HEK293 (cell line): ENCODE results near the gene AP1B1.

Source experiments
- CTCF ChIA-PET: fragments of 350-600 bp; formaldehyde crosslinking; extraction: SDS; loops from one replicate; lab custom pipeline; 2021; ENCODE audit warnings: antibody characterized with exemption; lab: Yijun Ruan, JAX
- POLR2A ChIA-PET: fragments of 300-600 bp; formaldehyde crosslinking; extraction: SDS; loops from one replicate; lab custom pipeline; 2020; ENCODE audit warnings: antibody characterized with exemption, inconsistent platforms; lab: Yijun Ruan, JAX
- H3K27ac ChIP-seq: fragments of 200-500 bp; sonication (Bioruptor generic); 2 replicates; pipeline ENCODE4 v1.5.1; 2014; ENCODE audit warnings: low read depth, low read length, control low read depth, inconsistent platforms; ENCODE audit errors: extremely low read depth
- H3K36me3 ChIP-seq, 2 experiments: fragments of 200-500 bp in 1 of 2; sonication (Bioruptor generic) in 1 of 2; 1 replicate in 1 of 2; 2 replicates in 1 of 2; pipeline ENCODE4 v1.5.1; 2014 to 2017; ENCODE audit warnings: inconsistent platforms in 2 of 2, low read length in 2 of 2; ENCODE audit not compliant: control insufficient read depth in 2 of 2, insufficient read depth in 1 of 2
- H3K4me1 ChIP-seq: fragments of 200-500 bp; sonication (Bioruptor generic); 2 replicates; pipeline ENCODE4 v1.5.1; 2014; ENCODE audit warnings: mild to moderate bottlenecking, low read length, inconsistent platforms; ENCODE audit not compliant: control insufficient read depth, insufficient read depth
- H3K4me3 ChIP-seq: 2 replicates; pipeline ENCODE4 v1.5.1; 2011; ENCODE audit warnings: low read depth, mild to moderate bottlenecking, control low read depth, low read length, moderate library complexity
- H3K9me3 ChIP-seq: fragments of 200-500 bp; sonication (Bioruptor generic); 2 replicates; pipeline ENCODE4 v1.5.1; 2014; ENCODE audit warnings: low read depth, low read length, inconsistent platforms; ENCODE audit not compliant: control insufficient read depth, insufficient read depth
- GFI1B ChIP-seq: fragments of 450-650 bp; formaldehyde crosslinking; IDR thresholded peaks from 2 replicates; pipeline ENCODE4 v1.5.1; 2016; ENCODE audit warnings: missing biosample characterization, missing genetic modification characterization
- HOXD13 ChIP-seq: sonication (generic); formaldehyde crosslinking; IDR thresholded peaks from 2 replicates; pipeline ENCODE4 v1.8.0; 2022; ENCODE audit warnings: missing genetic modification reagents, borderline replicate concordance
- KLF1 ChIP-seq: fragments of 450-650 bp; formaldehyde crosslinking; IDR thresholded peaks from 2 replicates; pipeline ENCODE4 v1.5.1; 2016; ENCODE audit warnings: missing biosample characterization, missing genetic modification characterization
- KLF16 ChIP-seq: fragments of 450-650 bp; formaldehyde crosslinking; IDR thresholded peaks from 2 replicates; pipeline ENCODE4 v1.5.1; 2017; ENCODE audit warnings: missing biosample characterization, missing genetic modification characterization
- KLF9 ChIP-seq: fragments of 450-650 bp; formaldehyde crosslinking; IDR thresholded peaks from 2 replicates; pipeline ENCODE4 v1.5.1; 2016; ENCODE audit warnings: missing biosample characterization, missing genetic modification characterization, low read depth
- PRDM1 ChIP-seq: fragments of 450-650 bp; formaldehyde crosslinking; IDR thresholded peaks from 2 replicates; pipeline ENCODE4; 2016; ENCODE audit warnings: missing biosample characterization, missing genetic modification characterization
- SCRT2 ChIP-seq: fragments of 450-650 bp; formaldehyde crosslinking; IDR thresholded peaks from 2 replicates; pipeline ENCODE4 v1.5.1; 2016; ENCODE audit warnings: missing biosample characterization, missing genetic modification characterization
- ZBTB7A ChIP-seq: fragments of 450-650 bp; formaldehyde crosslinking; IDR thresholded peaks from 2 replicates; pipeline ENCODE4 v1.5.1; 2016; ENCODE audit warnings: low read depth, missing biosample characterization, missing genetic modification characterization
- ZEB2 ChIP-seq: fragments of 450-650 bp; formaldehyde crosslinking; IDR thresholded peaks from 2 replicates; pipeline ENCODE4 v1.5.1; 2016; ENCODE audit warnings: missing biosample characterization, missing genetic modification characterization
- ZNF121 ChIP-seq: fragments of 450-650 bp; formaldehyde crosslinking; IDR thresholded peaks from 2 replicates; pipeline ENCODE4 v1.5.1; 2016; ENCODE audit warnings: missing biosample characterization, missing genetic modification characterization
- ZNF16 ChIP-seq: fragments of 450-650 bp; formaldehyde crosslinking; IDR thresholded peaks from 2 replicates; pipeline ENCODE4 v1.5.1; 2016; ENCODE audit warnings: low read depth, missing biosample characterization, missing genetic modification characterization
- ZNF350 ChIP-seq: fragments of 450-650 bp; formaldehyde crosslinking; IDR thresholded peaks from 2 replicates; pipeline ENCODE4 v1.5.0; 2017; ENCODE audit warnings: missing biosample characterization, mild to moderate bottlenecking, missing genetic modification characterization
- ZNF416 ChIP-seq: fragments of 450-650 bp; formaldehyde crosslinking; IDR thresholded peaks from 2 replicates; pipeline ENCODE4 v1.5.1; 2016; ENCODE audit warnings: missing biosample characterization, missing genetic modification characterization
- ZNF48 ChIP-seq: fragments of 450-650 bp; formaldehyde crosslinking; IDR thresholded peaks from 2 replicates; pipeline ENCODE4 v1.5.1; 2016; ENCODE audit warnings: missing biosample characterization, missing genetic modification characterization
- ZNF549 ChIP-seq: fragments of 450-650 bp; IDR thresholded peaks from 2 replicates; pipeline ENCODE4 v1.5.1; 2018; ENCODE audit warnings: missing biosample characterization, missing genetic modification characterization, mild to moderate bottlenecking, inconsistent platforms, moderate library complexity
- ZNF558 ChIP-seq: fragments of 450-650 bp; formaldehyde crosslinking; IDR thresholded peaks from 2 replicates; pipeline ENCODE4 v1.5.1; 2016; ENCODE audit warnings: missing biosample characterization, missing genetic modification characterization
- ZNF585B ChIP-seq: fragments of 450-650 bp; formaldehyde crosslinking; IDR thresholded peaks from 2 replicates; pipeline ENCODE4 v1.5.1; 2016; ENCODE audit warnings: missing biosample characterization, missing genetic modification characterization
- ZNF843 ChIP-seq: fragments of 450-650 bp; formaldehyde crosslinking; IDR thresholded peaks from 2 replicates; pipeline ENCODE4 v1.5.1; 2016; ENCODE audit warnings: missing biosample characterization, missing genetic modification characterization
- TF ChIP-seq, protein P1 (sequence below): fragments of 450-650 bp; formaldehyde crosslinking; IDR thresholded peaks from 2 replicates; pipeline ENCODE4 v1.5.1; 2017; ENCODE audit warnings: missing biosample characterization, missing genetic modification characterization
- TF ChIP-seq, protein P2 (sequence below): sonication (generic); formaldehyde crosslinking; IDR thresholded peaks from 2 replicates; pipeline ENCODE4 v1.8.1; 2022; ENCODE audit warnings: mild to moderate bottlenecking, moderate library complexity, missing genetic modification reagents
- TF ChIP-seq, protein P3 (sequence below): fragments of 450-650 bp; formaldehyde crosslinking; IDR thresholded peaks from 2 replicates; pipeline ENCODE4 v1.5.1; 2016; ENCODE audit warnings: missing biosample characterization, missing genetic modification characterization
- TF ChIP-seq, protein P4 (sequence below): fragments of 450-650 bp; formaldehyde crosslinking; IDR thresholded peaks from 2 replicates; pipeline ENCODE4 v1.5.1; 2016; ENCODE audit warnings: missing biosample characterization, missing genetic modification characterization

Gene AP1B1

DNA sequence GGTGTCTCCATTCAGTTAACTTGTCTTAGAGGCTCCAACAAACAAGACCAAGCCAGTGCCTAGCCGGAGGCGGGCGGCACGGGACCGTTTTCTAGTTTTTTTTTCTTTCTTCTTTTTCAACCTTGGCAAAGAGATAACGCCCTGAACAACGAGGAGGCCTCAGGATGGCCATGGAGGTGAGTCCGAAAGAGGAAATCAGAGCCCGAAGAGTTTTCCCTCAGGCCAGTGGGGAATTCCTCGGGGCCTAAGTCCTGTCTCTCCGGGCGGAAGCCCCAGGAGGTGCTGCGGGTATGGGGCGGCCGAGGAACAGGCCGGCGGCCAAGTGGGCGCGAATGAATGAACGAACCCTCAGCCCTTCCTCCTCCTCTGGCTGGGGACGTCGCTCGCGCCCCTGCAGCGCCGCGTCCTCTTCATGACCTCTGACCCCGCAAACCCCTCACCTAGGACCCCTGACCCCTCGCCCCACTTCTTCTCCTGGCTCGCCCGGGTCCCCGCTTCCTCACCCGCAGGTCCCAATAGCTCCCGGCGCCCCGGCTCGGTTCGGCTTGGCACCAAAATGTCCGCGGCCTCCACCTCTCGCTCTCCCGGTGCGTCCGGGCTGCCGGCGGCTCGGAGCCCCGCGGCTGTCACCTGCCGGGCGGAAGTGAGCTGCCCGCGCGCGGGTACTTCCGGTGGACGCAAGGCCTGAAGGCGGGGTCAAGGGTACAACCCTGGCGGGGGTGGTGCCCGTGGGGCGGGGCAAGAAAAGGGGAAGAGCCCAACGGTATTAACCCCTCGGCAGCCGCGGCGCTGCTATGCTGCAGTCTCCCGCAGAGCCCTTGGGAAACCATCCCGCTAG lies at the start of gene AP1B1 (continued):
- TF ChIP-seq ZNF585B, result no peak

DNA sequence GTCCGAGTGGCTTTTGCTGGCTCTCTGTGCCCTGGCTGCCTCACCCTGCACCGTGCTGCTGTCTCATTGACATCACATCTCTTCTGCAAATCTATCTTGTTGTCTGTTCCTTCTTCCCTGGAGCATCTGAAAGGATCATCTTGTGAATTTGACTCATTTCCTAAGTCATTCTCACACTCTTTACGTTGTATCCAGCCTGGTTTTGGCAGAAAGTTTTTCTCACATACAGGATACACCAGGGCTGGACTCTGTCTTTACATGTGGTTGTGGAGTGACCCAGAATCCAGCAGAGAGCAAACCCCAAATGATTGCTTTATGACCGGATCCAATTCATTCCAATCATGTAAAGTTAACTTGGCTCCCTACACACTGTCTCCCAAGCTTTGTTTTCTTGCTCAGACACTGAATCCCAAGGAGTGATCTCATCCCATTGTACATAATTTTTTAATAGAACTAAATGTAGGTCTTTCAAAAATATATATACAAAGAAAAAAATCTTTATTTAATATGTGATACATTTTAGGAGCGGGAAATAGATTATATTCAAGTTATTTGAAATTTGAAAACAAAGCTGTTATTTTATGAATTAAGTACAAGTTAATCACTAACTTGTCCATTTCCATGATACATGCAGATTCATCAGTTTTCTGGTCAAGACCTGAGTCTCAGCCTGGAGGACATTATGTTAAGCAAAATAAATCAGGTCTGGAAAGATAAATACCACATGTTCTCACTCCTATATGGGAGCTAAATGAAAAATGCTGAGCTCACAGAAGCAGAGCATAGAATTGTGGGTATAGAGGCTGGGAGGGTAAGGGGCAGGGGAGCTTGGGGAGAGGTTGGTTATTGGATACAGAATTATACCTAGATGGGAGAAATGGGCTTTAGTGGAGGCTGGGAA lies 47.1 kb upstream of the AP1B1 start:
- POLR2A ChIA-PET, result no interaction called here

DNA sequence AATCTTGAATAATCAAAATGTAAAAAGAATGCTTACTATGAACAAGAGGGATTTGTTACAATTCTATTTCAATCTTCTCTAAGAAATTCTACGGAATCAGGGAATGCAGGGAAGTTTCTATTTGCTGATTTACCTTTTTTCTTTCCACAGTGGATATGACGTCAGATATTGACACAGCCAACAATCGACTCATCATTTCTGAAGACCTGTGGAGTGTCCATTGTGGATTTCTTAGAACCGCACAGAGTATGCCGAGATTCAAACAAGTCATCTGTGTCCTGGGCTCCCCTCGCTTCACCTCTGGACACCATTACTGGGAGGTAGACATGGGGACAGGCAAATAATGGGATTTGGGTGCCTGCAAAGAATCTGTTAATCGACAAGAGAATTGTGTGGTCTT lies 45.9 kb upstream of the AP1B1 start:
- POLR2A ChIA-PET, result no interaction called here
- TF ChIP-seq ZNF843 (tag by site-specific recombination), result no peak
- no peak for TF ChIP-seq ZNF350 (tag by site-specific recombination)
- no peak for TF ChIP-seq HOXD13 (CRISPR knock-in tag)
- TF ChIP-seq ZNF549 (tag by site-specific recombination), result no peak
- TF ChIP-seq ZNF48, result no peak
- TF ChIP-seq SCRT2, result peak; percentile 61
- CTCF ChIA-PET, result interaction anchor here (0.6 to 3.7 kb wide), 3 partner anchors 25 to 161 kb away, joined by 3 to 16 read pairs (median 4); no protein-coding TSS in a partner anchor

More for the DNA sequence above, 47.1 kb upstream of the AP1B1 start:
- H3K27ac ChIP-seq, result no peak overlapping the region
- H3K4me3 ChIP-seq, result no peak overlapping the region
- H3K4me1 ChIP-seq, result no peaks in the 10 kb centered on the region
- H3K9me3 ChIP-seq, result no peaks in the 10 kb centered on the region
- CTCF ChIA-PET, result interaction anchor here (0.6 to 1.4 kb wide), 5 partner anchors 22 to 233 kb away, joined by 3 to 5 read pairs (median 3); no protein-coding TSS in a partner anchor
- no peaks in the 10 kb centered on the region for H3K36me3 ChIP-seq
- TF ChIP-seq, protein P1, sequence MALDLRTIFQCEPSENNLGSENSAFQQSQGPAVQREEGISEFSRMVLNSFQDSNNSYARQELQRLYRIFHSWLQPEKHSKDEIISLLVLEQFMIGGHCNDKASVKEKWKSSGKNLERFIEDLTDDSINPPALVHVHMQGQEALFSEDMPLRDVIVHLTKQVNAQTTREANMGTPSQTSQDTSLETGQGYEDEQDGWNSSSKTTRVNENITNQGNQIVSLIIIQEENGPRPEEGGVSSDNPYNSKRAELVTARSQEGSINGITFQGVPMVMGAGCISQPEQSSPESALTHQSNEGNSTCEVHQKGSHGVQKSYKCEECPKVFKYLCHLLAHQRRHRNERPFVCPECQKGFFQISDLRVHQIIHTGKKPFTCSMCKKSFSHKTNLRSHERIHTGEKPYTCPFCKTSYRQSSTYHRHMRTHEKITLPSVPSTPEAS (tag by site-specific recombination), result no peak
- TF ChIP-seq ZNF558 (tag by site-specific recombination) (no peak), ZEB2 (no peak), ZBTB7A (tag by site-specific recombination) (no peak), KLF9 (tag by site-specific recombination) (no peak), ZNF16 (tag by site-specific recombination) (no peak), KLF16 (tag by site-specific recombination) (no peak)
- TF ChIP-seq, protein P2, sequence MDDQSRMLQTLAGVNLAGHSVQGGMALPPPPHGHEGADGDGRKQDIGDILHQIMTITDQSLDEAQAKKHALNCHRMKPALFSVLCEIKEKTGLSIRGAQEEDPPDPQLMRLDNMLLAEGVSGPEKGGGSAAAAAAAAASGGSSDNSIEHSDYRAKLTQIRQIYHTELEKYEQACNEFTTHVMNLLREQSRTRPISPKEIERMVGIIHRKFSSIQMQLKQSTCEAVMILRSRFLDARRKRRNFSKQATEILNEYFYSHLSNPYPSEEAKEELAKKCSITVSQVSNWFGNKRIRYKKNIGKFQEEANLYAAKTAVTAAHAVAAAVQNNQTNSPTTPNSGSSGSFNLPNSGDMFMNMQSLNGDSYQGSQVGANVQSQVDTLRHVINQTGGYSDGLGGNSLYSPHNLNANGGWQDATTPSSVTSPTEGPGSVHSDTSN (CRISPR knock-in tag), result no peak

DNA sequence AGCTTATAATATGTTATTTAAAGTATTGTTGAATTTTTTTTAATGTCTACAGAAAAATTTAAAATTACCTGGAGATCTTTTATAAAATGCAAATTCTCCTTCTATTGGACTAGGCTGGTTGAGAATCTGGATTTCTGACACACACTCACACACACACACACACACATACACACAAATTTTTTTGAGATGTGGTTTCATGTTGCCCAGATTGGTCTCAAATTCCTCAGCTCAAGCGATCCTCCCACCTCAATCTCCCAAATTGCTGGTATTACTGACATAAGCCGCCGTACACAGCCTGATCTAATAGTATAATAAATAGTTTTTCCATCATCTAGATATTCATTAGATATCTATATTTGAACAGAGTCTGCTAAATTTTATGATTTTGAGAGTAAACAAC lies 45.5 kb upstream of the AP1B1 start:
- Histone ChIP-seq H3K4me3 (no peak overlapping the region), H3K36me3 (no peaks in the 10 kb centered on the region), H3K27ac (no peak overlapping the region), H3K9me3 (no peaks in the 10 kb centered on the region), H3K4me1 (no peaks in the 10 kb centered on the region)
- POLR2A ChIA-PET, result interaction anchor here (0.6 kb wide), 1 partner anchor 19 kb away, joined by 3 read pairs; no protein-coding TSS in a partner anchor
- CTCF ChIA-PET, result interaction anchor here (0.6 to 3.7 kb wide), 4 partner anchors 21 to 162 kb away, joined by 3 to 16 read pairs (median 4); no protein-coding TSS in a partner anchor
- TF ChIP-seq ZNF121 (tag by site-specific recombination) (no peak), ZNF416 (tag by site-specific recombination) (no peak), PRDM1 (tag by site-specific recombination) (no peak), KLF1 (no peak), KLF9 (tag by site-specific recombination) (no peak), GFI1B (tag by site-specific recombination) (no peak)
- TF ChIP-seq, protein P3, sequence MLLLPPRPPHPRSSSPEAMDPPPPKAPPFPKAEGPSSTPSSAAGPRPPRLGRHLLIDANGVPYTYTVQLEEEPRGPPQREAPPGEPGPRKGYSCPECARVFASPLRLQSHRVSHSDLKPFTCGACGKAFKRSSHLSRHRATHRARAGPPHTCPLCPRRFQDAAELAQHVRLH (tag by site-specific recombination), result no peak
- TF ChIP-seq, protein P4, sequence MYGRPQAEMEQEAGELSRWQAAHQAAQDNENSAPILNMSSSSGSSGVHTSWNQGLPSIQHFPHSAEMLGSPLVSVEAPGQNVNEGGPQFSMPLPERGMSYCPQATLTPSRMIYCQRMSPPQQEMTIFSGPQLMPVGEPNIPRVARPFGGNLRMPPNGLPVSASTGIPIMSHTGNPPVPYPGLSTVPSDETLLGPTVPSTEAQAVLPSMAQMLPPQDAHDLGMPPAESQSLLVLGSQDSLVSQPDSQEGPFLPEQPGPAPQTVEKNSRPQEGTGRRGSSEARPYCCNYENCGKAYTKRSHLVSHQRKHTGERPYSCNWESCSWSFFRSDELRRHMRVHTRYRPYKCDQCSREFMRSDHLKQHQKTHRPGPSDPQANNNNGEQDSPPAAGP (tag by site-specific recombination), result no peak

More for the DNA sequence above, 45.9 kb upstream of the AP1B1 start:
- Histone ChIP-seq H3K36me3 (no peaks in the 10 kb centered on the region), H3K9me3 (no peaks in the 10 kb centered on the region), H3K4me3 (no peak overlapping the region), H3K27ac (no peak overlapping the region), H3K4me1 (no peaks in the 10 kb centered on the region)
